Tibial artery (tissue), 4 donors: ENCODE measurements around the gene TBC1D32.
"Not testable (repeated sequence)": the region's sequence is repeated elsewhere in the genome, so short reads cannot be mapped to it uniquely, and the experiment has no call there.

Experiments
- DNase-seq, 2 donors: peaks; one replicate each; pipeline ENCODE4 v3.0.0-alpha.2; 2019
- H3K27ac ChIP-seq, 2 donors: fragments of 200-600 bp; sonication (generic) in 1 of 2; 1 replicate in 1 of 2; 2 replicates in 1 of 2; pipeline ENCODE4 v1.5.1; 2018 to 2019; ENCODE audit warnings: mild to moderate bottlenecking in 1 of 2
- H3K27me3 ChIP-seq, 2 donors: fragments of 200-600 bp; sonication (generic) in 1 of 2; one replicate each; pipeline versions ENCODE4 v1.5.1 to v1.6.0; 2016 to 2019
- H3K36me3 ChIP-seq, 3 donors: fragments of 200-600 bp; sonication (generic) in 2 of 3; one replicate each; pipeline ENCODE4 v1.5.1; 2016 to 2019; ENCODE audit warnings: mild to moderate bottlenecking in 2 of 3
- H3K4me1 ChIP-seq, 4 donors: fragments of 200-600 bp; sonication (generic) in 2 of 4; 1 replicate in 3 of 4; 2 replicates in 1 of 4; pipeline ENCODE4 v1.5.1; 2016 to 2019
- H3K4me3 ChIP-seq, 2 donors: fragments of 200-600 bp; sonication (generic) in 1 of 2; 1 replicate in 1 of 2; 2 replicates in 1 of 2; pipeline ENCODE4 v1.5.1; 2018 to 2019; ENCODE audit warnings: mild to moderate bottlenecking in 2 of 2
- H3K9me3 ChIP-seq, 3 donors: fragments of 200-600 bp; sonication (generic) in 1 of 3; one replicate each; pipeline ENCODE4 v1.5.1; 2016 to 2019
- CTCF ChIP-seq, 2 experiments: fragments of 200-600 bp in 1 of 2; fragments of 450-650 bp in 1 of 2; IDR thresholded peaks; one replicate each; pipeline ENCODE4 v1.5.1; 2017 to 2019; ENCODE audit warnings: antibody characterized with exemption in 2 of 2, mild to moderate bottlenecking in 1 of 2, moderate library complexity in 1 of 2
- intact Hi-C: fragments of 100-400 bp; cut with DNase I; formaldehyde crosslinking; loops from one replicate; pipeline ENCODE4 v1.15.0; 2023; ENCODE audit warnings: low total_unique reads

TBC1D32 gene

DNA sequence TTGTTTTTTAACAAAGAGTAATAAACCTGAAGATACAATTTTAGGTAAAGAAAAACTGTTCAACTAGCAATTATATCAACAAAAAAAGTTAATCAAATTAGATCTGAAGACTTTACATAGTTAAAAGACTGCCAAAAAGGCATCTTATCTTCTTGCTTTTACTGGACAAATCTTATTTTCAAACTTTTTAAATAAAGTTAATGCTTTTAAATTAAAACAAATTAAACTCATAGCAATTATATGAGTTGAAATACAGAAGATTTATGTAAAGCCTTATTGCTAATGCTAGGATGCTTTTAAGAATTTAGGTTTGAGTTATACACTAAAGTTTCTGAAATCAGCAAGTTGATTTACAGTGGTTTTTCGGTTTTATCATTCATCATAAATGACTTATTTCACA, 227.3 kb downstream of the TBC1D32 start:
- Histone ChIP-seq H3K4me1 (no peaks in the 10 kb centered on the region), H3K27ac (no peak overlapping the region), H3K36me3 (no peaks in the 10 kb centered on the region), H3K27me3 (no peaks in the 10 kb centered on the region), H3K9me3 (no peaks in the 10 kb centered on the region), H3K4me3 (no peak overlapping the region)
- TF ChIP-seq CTCF (IDR thresholded peaks at IDR 0.05) = no peak
- intact Hi-C loops = no loop called here
- no peak for DNase-seq

GRCh38 chr6:121105461-121105860, 228.8 kb downstream of the TBC1D32 start:
- intact Hi-C loops = no loop called here
- Histone ChIP-seq H3K4me1 (no peaks in the 10 kb centered on the region), H3K36me3 (no peaks in the 10 kb centered on the region), H3K4me3 (no peak overlapping the region), H3K27me3 (no peaks in the 10 kb centered on the region), H3K27ac (no peak overlapping the region), H3K9me3 (no peaks in the 10 kb centered on the region)
- no peak for TF ChIP-seq CTCF (IDR thresholded peaks at IDR 0.05)
- DNase-seq = no peak

DNA sequence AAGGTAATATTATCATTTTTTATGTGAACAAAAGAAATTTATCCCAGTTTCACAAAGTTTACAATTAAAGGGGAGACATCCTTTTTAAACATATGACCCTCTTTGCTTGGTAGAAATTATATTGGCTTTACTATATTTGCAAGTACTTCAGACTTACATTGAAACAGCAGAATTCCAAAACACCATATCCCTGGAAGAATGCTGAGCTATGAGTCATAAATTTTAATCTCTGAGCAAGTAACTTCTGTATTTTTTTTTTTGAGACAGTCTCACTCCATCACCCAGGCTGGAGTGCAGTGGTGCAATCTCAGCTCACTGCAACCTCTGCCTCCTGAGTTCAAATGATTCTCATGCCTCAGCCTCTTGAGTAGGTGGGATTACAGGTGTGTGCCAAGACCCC, 240.4 kb downstream of the TBC1D32 start:
- TF ChIP-seq CTCF (IDR thresholded peaks at IDR 0.05) = no peak
- Histone ChIP-seq H3K9me3 (no peaks in the 10 kb centered on the region), H3K27ac (no peak overlapping the region), H3K36me3 (peaks cover 0 to 7% (median 0%) of the 10 kb centered on the region in 3 donors), H3K4me3 (no peak overlapping the region), H3K27me3 (no peaks in the 10 kb centered on the region), H3K4me1 (no peaks in the 10 kb centered on the region)
- no peak for DNase-seq
- intact Hi-C loops = no loop called here

- DNase-seq = no peak
- Histone ChIP-seq H3K9me3 (no peaks in the 10 kb centered on the region), H3K27ac (no peak overlapping the region), H3K36me3 (peaks cover 0 to 2% (median 0%) of the 10 kb centered on the region in 3 donors), H3K27me3 (no peaks in the 10 kb centered on the region), H3K4me1 (no peaks in the 10 kb centered on the region), H3K4me3 (no peak overlapping the region)
- intact Hi-C loops = no loop called here
- TF ChIP-seq CTCF (IDR thresholded peaks at IDR 0.05) = no peak
Observed at GRCh38 chr6:121090492-121090891, 243.8 kb downstream of the TBC1D32 start.

DNA sequence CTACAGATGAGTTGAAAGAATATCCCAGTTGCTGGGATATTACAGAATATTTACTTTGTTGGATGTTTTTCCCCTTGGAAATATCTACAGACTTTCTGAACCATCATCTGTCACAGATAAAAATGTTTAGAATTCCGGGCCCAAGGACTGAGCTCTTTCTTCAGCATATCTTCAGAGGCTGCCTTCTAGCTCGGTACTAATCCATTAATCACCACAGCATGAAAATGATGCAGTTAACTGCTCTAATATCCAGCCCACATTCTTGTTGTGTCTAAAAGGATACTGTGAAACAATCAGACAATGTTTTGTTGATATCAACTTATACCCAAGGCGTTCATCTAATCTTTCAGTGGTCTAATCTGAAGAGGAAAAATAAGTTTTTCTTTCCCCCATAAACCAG, 247.4 kb downstream of the TBC1D32 start:
- H3K27ac ChIP-seq = no peak overlapping the region
- H3K9me3 ChIP-seq = no peaks in the 10 kb centered on the region
- no peak for TF ChIP-seq CTCF (IDR thresholded peaks at IDR 0.05)
- H3K4me1 ChIP-seq = no peaks in the 10 kb centered on the region
- H3K27me3 ChIP-seq = no peaks in the 10 kb centered on the region
- no peaks in the 10 kb centered on the region for H3K36me3 ChIP-seq
- intact Hi-C loops = no loop called here
- no peak overlapping the region for H3K4me3 ChIP-seq
- no peak for DNase-seq

DNA sequence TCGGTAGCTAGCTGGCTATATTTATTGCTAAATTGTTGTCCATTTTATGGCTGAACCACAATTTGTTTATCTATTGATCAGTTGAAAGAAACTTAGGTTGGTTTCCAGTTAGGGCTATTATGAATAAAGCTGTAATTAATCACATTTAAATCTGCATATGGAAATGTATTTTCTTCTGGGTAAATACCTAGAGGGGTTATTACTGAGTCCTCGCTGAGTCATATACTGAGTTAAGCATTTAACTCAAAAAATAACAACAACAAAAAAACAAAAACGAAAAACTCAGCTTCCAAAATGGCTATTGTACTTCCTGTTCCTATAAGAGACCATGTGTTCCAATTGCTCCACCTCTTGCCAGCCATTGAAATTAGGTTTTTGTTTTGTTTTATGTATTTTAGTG, 258.2 kb downstream of the TBC1D32 start:
- no peaks in the 10 kb centered on the region for H3K4me1 ChIP-seq
- H3K36me3 ChIP-seq = no peaks in the 10 kb centered on the region
- no peaks in the 10 kb centered on the region for H3K27me3 ChIP-seq
- no peak overlapping the region for H3K4me3 ChIP-seq
- no peaks in the 10 kb centered on the region for H3K9me3 ChIP-seq
- H3K27ac ChIP-seq = no peak overlapping the region
- DNase-seq = no peak
- intact Hi-C loops = no loop called here
- no peak for TF ChIP-seq CTCF (IDR thresholded peaks at IDR 0.05)

GRCh38 chr6:121068749-121069148, 265.5 kb downstream of the TBC1D32 start:
- H3K27ac ChIP-seq, H3K4me3 ChIP-seq, DNase-seq, H3K36me3 ChIP-seq, intact Hi-C loops, H3K4me1 ChIP-seq, H3K27me3 ChIP-seq: not testable (repeated sequence)
- H3K9me3 ChIP-seq = peaks cover 0 to 13% (median 0%) of the 10 kb centered on the region in 3 donors
